Adrenal gland (tissue), 12 donors: ENCODE measurements around the gene VAMP2. TPM values are rescaled to one million over a fixed set of nuclear protein-coding genes. Genes with fewer than 3 reads are reported as not detected.

Source experiments
- DNase-seq, 7 donors: peaks; one replicate each; pipeline ENCODE4 v3.0.0-alpha.2; 2019 to 2020
- H3K27ac ChIP-seq, 5 donors: fragments of 200-600 bp; sonication (generic) in 4 of 5; 1 replicate in 3 of 5; 2 replicates in 2 of 5; pipeline versions ENCODE4 v1.5.1 to v1.8.0; 2016 to 2020; ENCODE audit warnings: mild to moderate bottlenecking in 1 of 5
- H3K27me3 ChIP-seq: fragments of 200-600 bp; 2 replicates; pipeline ENCODE4 v1.8.0; 2021
- H3K36me3 ChIP-seq, 2 donors: fragments of 200-600 bp; replicated peaks in 1 of 2; 1 replicate in 1 of 2; 2 replicates in 1 of 2; pipeline versions ENCODE4 v1.5.1 to v1.8.0; 2018 to 2022
- H3K4me1 ChIP-seq, 2 donors: fragments of 200-600 bp; replicated peaks in 1 of 2; 1 replicate in 1 of 2; 2 replicates in 1 of 2; pipeline versions ENCODE4 v1.5.1 to v1.8.0; 2018 to 2021
- H3K4me3 ChIP-seq, 4 donors: fragments of 200-600 bp; sonication (generic) in 3 of 4; one replicate each; pipeline ENCODE4 v1.5.1; 2016 to 2018
- H3K9me3 ChIP-seq, 3 donors: fragments of 200-600 bp; sonication (generic) in 1 of 3; replicated peaks in 1 of 3; 1 replicate in 2 of 3; 2 replicates in 1 of 3; pipeline versions ENCODE4 v1.5.1 to v1.8.0; 2016 to 2021
- POLR2A ChIP-seq, 2 donors: fragments of 450-650 bp; IDR thresholded peaks; one replicate each; pipeline ENCODE4 v1.6.1; 2017; ENCODE audit warnings: antibody characterized with exemption in 2 of 2, mild to moderate bottlenecking in 2 of 2, moderate library complexity in 1 of 2
- WGBS, 4 donors: extraction: QIAGEN DNeasy Blood & Tissue Kit in 2 of 4; methylation state at CpG; one replicate each; pipeline versions ENCODE4 v1.1.5 to v1.1.7; 2013 to 2017; 5-methylcytosine and 5-hydroxymethylcytosine counted together
- intact Hi-C, 2 donors: fragments of 100-400 bp; cut with DNase I; formaldehyde crosslinking; loops; one replicate each; pipeline versions ENCODE4 v1.14.1 to v1.15.0; 2022 to 2023
- polyA plus RNA-seq, 3 donors: library from polyadenylated mRNA; stranded (reverse); fragments of 200-250 nt in 2 of 3; fragments of 350-450 nt in 1 of 3; fragmentation: Illumina TruSeq in 1 of 3; extraction: RNeasy Lipid Tissue Mini Kit (QIAGEN cat#74804) in 1 of 3; gene quantifications; one replicate each; pipeline ENCODE4 v1.2.3, GENCODE V29; 2013 to 2014
- total RNA-seq, 9 donors: library from RNA; depleted of rRNA in 4 of 9; stranded (reverse); fragments of >200 nt in 4 of 9; fragments of 120-200 nt in 1 of 9; fragmentation: NEBNext Ultra II Directional in 1 of 9; extraction: Animal tissue kit (Norgen Biotek cat#: 25700) in 1 of 9; gene quantifications; one replicate each; pipeline versions ENCODE4 v1.1.0 to v1.2.4, GENCODE V29; 2013 to 2023
- TF ChIP-seq, protein P1 (sequence below), 6 experiments: fragments of 450-650 bp in 4 of 6; fragments of 200-600 bp in 2 of 6; sonication (generic) in 1 of 6; IDR thresholded peaks; 1 replicate in 5 of 6; 2 replicates in 1 of 6; pipeline versions ENCODE4 v1.5.1 to v1.8.0; 2016 to 2021; ENCODE audit warnings: antibody characterized with exemption in 6 of 6, mild to moderate bottlenecking in 2 of 6, moderate library complexity in 1 of 6
- donor health status: healthy with polysubstance abuse.
- donor health status: Bipolar disorder and iron deficiency.
- donor health status: DM: yes; HTN: yes; CAD: no.
- donor health status: DM: no; HTN: no; CAD: no.
- donor health status: DM: no; HTN: no; CAD: no.
- donor health status: DM: yes; HTN: yes; CAD: no.

VAMP2 gene
- total and polyA plus RNA-seq, 12 donors, result 18.8 to 206 (median 73.5) TPM

DNA sequence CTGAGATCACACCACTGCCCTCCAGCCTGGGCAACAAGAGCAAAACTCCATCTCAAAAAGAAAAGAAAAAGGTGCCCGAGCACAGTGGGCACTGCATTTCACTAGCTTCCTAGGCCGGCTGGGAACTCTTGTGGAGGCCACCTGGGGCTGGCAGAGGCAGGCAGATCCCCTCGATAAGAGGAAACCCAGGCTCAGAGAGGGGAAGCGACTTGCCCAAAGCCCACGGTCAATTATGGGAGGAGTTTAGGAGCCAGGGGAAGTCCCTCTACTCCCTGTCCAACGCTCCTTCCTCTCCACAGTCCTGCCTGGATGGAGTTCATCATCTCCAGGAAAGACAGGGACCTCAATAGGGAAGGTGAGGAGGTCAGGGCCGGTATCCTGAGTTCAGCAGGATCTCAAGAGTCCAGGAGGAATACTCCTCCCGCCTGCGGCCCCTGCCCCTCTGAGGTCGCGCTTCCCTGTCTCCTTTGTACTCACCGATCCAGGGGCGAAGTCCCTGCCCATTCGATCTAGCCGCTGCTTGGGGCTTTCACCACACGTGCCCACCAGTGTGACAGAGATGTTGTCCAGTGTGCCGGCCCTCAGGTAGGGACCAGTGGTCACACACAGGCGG is 45.3 kb downstream of the VAMP2 start:
- Histone ChIP-seq H3K4me3 (peak overlapping the region in 1 of 4 donors; percentile 61), H3K27ac (peak overlapping the region in 2 of 5 donors; percentile 86 to 91), H3K36me3 (no peaks in the 10 kb centered on the region), H3K9me3 (no peaks in the 10 kb centered on the region), H3K27me3 (peaks cover 29% of the 10 kb centered on the region), H3K4me1 (peaks cover 24 to 33% of the 10 kb centered on the region in 2 donors)
- intact Hi-C loops, result no loop called here
- no peak for TF ChIP-seq POLR2A (IDR thresholded peaks at IDR 0.05)
- TF ChIP-seq, protein P1, sequence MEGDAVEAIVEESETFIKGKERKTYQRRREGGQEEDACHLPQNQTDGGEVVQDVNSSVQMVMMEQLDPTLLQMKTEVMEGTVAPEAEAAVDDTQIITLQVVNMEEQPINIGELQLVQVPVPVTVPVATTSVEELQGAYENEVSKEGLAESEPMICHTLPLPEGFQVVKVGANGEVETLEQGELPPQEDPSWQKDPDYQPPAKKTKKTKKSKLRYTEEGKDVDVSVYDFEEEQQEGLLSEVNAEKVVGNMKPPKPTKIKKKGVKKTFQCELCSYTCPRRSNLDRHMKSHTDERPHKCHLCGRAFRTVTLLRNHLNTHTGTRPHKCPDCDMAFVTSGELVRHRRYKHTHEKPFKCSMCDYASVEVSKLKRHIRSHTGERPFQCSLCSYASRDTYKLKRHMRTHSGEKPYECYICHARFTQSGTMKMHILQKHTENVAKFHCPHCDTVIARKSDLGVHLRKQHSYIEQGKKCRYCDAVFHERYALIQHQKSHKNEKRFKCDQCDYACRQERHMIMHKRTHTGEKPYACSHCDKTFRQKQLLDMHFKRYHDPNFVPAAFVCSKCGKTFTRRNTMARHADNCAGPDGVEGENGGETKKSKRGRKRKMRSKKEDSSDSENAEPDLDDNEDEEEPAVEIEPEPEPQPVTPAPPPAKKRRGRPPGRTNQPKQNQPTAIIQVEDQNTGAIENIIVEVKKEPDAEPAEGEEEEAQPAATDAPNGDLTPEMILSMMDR (IDR thresholded peaks at IDR 0.05), result no peak
- DNase-seq, result peak in 2 of 7 donors; percentile 37 to 65
- 17 to 24% (median 21%) methylated on average over 3 to 18 of the region's 18 CpGs for WGBS, 4 donors

DNA sequence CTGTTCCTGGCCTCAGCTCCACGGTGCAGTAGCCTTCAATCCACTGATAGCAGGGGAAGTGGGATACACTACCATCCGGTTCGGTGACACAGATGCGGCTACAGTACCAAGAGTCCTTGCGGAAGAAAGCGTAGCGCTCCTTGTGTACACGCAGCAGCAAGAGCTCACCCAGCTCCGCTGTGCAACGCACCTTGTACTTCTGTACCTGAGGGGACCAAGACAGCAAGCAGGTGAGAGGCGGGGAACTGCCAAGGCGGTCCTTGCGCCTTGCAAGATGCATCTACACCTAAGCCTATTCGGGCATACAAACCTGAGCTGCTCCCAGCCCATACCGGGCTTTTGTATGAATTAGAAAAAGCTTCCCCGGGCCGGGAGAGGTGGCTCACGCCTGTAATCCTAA is 46.0 kb downstream of the VAMP2 start:
- Histone ChIP-seq H3K36me3 (no peaks in the 10 kb centered on the region), H3K27ac (no peak overlapping the region), H3K9me3 (no peaks in the 10 kb centered on the region), H3K4me3 (no peak overlapping the region), H3K27me3 (peaks cover 36% of the 10 kb centered on the region), H3K4me1 (peaks cover 17 to 26% of the 10 kb centered on the region in 2 donors)
- DNase-seq, result no peak
- no peak for TF ChIP-seq POLR2A (IDR thresholded peaks at IDR 0.05)
- TF ChIP-seq, protein P1 (IDR thresholded peaks at IDR 0.05), result no peak
- intact Hi-C loops, result no loop called here
- 50 to 78% (median 57%) methylated on average over 6 to 18 of the region's 18 CpGs for WGBS, 4 donors

DNA sequence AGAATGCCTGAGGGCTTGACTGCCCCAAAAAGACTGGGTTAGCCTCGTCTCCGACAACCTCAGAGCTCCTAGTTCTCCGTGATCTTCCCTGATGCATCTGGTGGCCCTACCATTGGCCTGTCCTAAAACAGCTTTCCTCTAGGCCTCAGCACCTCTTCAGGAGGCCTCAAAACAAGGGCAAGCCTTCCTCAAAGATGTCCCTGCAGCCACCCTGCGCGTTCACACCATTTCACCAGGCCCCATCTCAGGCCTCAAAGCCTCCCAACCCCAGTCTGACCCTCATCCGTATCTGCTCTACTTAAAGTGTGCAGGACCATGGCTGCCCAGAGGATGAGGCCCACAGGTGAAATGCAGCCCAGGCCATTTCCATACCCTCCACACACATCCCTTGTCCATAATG is 51.8 kb downstream of the VAMP2 start:
- Histone ChIP-seq H3K4me3 (no peak overlapping the region), H3K9me3 (no peaks in the 10 kb centered on the region), H3K27me3 (peaks cover 44% of the 10 kb centered on the region), H3K4me1 (peaks cover 0 to 6% of the 10 kb centered on the region in 2 donors), H3K27ac (no peak overlapping the region), H3K36me3 (no peaks in the 10 kb centered on the region)
- 93 to 97% (median 95%) methylated on average over 6 of the region's 6 CpGs for WGBS, 4 donors
- TF ChIP-seq POLR2A (IDR thresholded peaks at IDR 0.05), result no peak
- TF ChIP-seq, protein P1 (IDR thresholded peaks at IDR 0.05), result no peak
- intact Hi-C loops, result loop anchor here (5.0 kb wide), 1 partner anchor 34 kb away; no protein-coding TSS in a partner anchor
- DNase-seq, result no peak

DNA sequence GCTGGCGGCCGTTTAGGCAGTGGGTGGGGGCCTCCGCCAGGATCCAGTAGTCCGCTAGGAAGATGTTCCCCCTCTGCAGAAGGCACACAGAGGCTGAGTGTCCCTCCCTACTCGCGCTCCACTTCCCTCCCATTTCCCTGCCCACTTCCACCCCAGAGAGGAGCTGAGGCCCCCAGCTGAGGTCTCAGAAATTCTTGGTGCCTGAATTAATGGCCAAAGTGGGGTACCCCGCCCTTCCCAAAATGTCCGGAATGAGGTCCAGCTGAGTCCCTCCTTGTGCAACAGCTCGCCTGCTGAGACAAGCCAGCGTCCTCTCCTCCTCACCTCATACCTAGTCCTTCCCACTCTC is 52.3 kb downstream of the VAMP2 start:
- Histone ChIP-seq H3K27ac (no peak overlapping the region), H3K4me1 (peaks cover 0 to 6% of the 10 kb centered on the region in 2 donors), H3K36me3 (no peaks in the 10 kb centered on the region), H3K4me3 (no peak overlapping the region), H3K9me3 (no peaks in the 10 kb centered on the region), H3K27me3 (peaks cover 39% of the 10 kb centered on the region)
- TF ChIP-seq, protein P1 (IDR thresholded peaks at IDR 0.05), result no peak
- no peak for TF ChIP-seq POLR2A (IDR thresholded peaks at IDR 0.05)
- 23 to 56% (median 44%) methylated on average over 6 to 10 of the region's 10 CpGs for WGBS, 4 donors
- no peak for DNase-seq
- intact Hi-C loops, result loop anchor here (5.0 kb wide), 1 partner anchor 33 kb away; no protein-coding TSS in a partner anchor
